ENCODE data around the gene ANKRD39. TPM values are rescaled to one million over a fixed set of nuclear protein-coding genes. Genes with fewer than 3 reads are reported as not detected.

ANKRD39 gene
- total and polyA plus RNA-seq, 10 of the 15 experiments (the other 5 are each of a cell fraction or from before 2014, with no cell fraction given) = 7.4 to 36.2 (median 23.7) TPM

DNA sequence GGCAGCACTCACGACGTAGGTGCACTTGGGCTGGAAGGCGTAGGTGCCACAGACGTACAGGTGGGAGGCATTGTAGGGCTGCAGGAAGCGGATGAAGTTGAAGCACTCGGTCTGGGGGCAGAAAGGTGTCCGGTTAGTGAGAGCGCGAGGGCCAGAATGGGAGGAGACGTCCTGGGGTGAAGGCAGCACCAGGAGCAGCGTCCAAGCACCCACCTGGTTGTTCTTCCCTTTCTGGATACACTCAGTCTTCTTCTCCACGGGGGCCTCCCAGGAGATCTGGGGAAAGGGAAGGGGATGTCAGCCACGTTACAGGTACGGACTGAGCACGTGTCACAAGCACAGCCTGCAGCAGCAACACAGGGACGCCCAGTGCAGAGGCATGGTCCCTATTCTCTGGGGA is 7.8 kb upstream of the ANKRD39 start:
- DNase-seq (ENCODE audit: low read depth, low spot score) = no peak
- H3K4me3 ChIP-seq = no peak overlapping the region
- no peak for TF ChIP-seq BHLHE40 (IDR thresholded peaks at IDR 0.05; ENCODE audit: borderline replicate concordance in 1 of 2, low read depth in 2 of 2, low read length in 1 of 2)
- no peaks in the 10 kb centered on the region for H4K20me1 ChIP-seq (ENCODE audit: control insufficient read depth, insufficient read depth)
- no peak overlapping the region for H2AFZ ChIP-seq (ENCODE audit: control insufficient read depth, low read depth, low read length)
- RAD21 ChIA-PET (ENCODE audit: unreplicated experiment) = no interaction called here
- intact Hi-C loops (cut with micrococcal nuclease; ENCODE audit: unreplicated experiment) = loop anchor here (5.0 kb wide), 1 partner anchor 228 kb away; the partner anchor contains the start of gene KANSL3
- SMC1A ChIA-PET (ENCODE audit: uncharacterized antibody, unreplicated experiment) = no interaction called here
- peaks cover 11 to 28% of the 10 kb centered on the region in 2 experiments; a peak in 3 of 4 replicates for H3K36me3 ChIP-seq (ENCODE audit: control insufficient read depth in 2 of 2, insufficient read depth in 2 of 2, low read length in 1 of 2)
- no peaks in the 10 kb centered on the region; a peak in 1 of 4 replicates for H3K27me3 ChIP-seq (replicated peaks in 1 of 2; ENCODE audit: control insufficient read depth in 2 of 2, insufficient read depth in 2 of 2, low read length in 1 of 2)
- no peak for ATAC-seq
- H3K4me1 ChIP-seq (ENCODE audit: control insufficient read depth, insufficient read depth, low read length) = peaks cover 12% of the 10 kb centered on the region
- POLR2A ChIA-PET = interaction anchor here (3.6 kb wide), 1 partner anchor 8 kb away, joined by 30 read pairs; the partner anchor contains the start of gene ANKRD39
- BruUV-seq (replicated peaks) = no TSS peak
- in situ Hi-C loops (cut with MboI) = no loop called here
- H3K79me2 ChIP-seq (ENCODE audit: control insufficient read depth, insufficient read depth, low read length) = peaks cover 38% of the 10 kb centered on the region
- H3K27ac ChIP-seq (ENCODE audit: control insufficient read depth, insufficient read depth) = no peak overlapping the region
- no peak overlapping the region for H3K4me2 ChIP-seq (ENCODE audit: control insufficient read depth, insufficient read depth)
- FAIRE-seq = no peak
- no peak overlapping the region for H3K9ac ChIP-seq (ENCODE audit: control insufficient read depth, insufficient read depth, low read length)
- 84% methylated on average over 16 of the region's 16 CpGs for WGBS (ENCODE audit: insufficient coverage, insufficient replicate concordance, low lambda C conversion rate, missing lambda C conversion rate)
- CTCF ChIA-PET = no interaction called here
- H3K9me3 ChIP-seq (replicated peaks; ENCODE audit: control insufficient read depth, insufficient read depth, low read length) = no peaks in the 10 kb centered on the region

DNA sequence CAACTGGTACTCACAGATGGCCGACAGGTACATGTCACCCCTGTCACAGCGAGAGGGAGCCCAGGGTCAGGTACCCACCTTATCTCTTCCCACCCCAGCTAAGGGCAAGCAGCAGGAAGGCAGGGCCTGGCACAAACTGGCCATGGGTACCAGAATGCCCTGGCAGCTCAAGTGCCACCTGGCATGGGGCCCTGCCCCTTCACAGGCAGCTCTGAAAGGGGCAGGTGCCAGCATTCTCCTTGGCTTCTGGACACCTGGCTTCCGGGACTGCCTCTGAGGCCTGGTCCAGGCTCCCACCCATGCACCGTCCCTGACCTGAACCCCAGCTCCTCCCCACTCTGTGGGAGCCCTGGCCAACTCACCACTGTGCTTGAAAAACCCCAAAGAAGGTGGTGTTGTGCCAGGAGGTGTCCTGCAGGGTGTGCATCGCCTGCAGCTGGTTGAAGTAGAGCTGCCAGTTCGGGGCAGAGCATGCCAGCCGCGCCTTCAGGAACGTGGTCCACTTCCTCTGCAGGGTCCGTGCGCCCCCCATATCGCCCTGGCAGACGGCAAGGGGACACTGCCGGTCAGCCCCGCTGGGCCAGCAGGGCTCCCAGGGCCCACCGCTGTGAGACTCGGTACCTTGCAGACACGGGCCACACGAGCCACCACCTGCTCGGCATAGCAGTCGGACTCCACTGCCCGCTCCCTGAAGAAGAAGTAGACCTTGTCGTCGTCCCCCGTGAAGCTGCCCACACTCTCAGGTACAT is 6.7 kb upstream of the ANKRD39 start:
- no peak for ATAC-seq
- ChIA-PET CTCF (interaction anchor here (1.4 kb wide), 1 partner anchor 9 kb away, joined by 5 read pairs; no protein-coding TSS in a partner anchor), RAD21 (ENCODE audit: unreplicated experiment) (no interaction called here)

More for the DNA sequence above, 6.7 kb upstream of the ANKRD39 start:
- H3K4me3 ChIP-seq = no peak overlapping the region
- H3K27me3 ChIP-seq (replicated peaks in 1 of 2; ENCODE audit: control insufficient read depth in 2 of 2, insufficient read depth in 2 of 2, low read length in 1 of 2) = no peaks in the 10 kb centered on the region
- ChIA-PET POLR2A (no interaction called here), SMC1A (ENCODE audit: uncharacterized antibody, unreplicated experiment) (no interaction called here)
- 0 out of 2 replicates have a peak, but pooled peaks have one; percentile 8 for TF ChIP-seq POLR2AphosphoS2 (IDR thresholded peaks at IDR 0.05; ENCODE audit: low read depth, low read length)
- TF ChIP-seq, protein P1, sequence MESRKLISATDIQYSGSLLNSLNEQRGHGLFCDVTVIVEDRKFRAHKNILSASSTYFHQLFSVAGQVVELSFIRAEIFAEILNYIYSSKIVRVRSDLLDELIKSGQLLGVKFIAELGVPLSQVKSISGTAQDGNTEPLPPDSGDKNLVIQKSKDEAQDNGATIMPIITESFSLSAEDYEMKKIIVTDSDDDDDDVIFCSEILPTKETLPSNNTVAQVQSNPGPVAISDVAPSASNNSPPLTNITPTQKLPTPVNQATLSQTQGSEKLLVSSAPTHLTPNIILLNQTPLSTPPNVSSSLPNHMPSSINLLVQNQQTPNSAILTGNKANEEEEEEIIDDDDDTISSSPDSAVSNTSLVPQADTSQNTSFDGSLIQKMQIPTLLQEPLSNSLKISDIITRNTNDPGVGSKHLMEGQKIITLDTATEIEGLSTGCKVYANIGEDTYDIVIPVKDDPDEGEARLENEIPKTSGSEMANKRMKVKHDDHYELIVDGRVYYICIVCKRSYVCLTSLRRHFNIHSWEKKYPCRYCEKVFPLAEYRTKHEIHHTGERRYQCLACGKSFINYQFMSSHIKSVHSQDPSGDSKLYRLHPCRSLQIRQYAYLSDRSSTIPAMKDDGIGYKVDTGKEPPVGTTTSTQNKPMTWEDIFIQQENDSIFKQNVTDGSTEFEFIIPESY (IDR thresholded peaks at IDR 0.05) = no peak
- peaks cover 35% of the 10 kb centered on the region for H3K79me2 ChIP-seq (ENCODE audit: control insufficient read depth, insufficient read depth, low read length)
- no peak overlapping the region for H3K9ac ChIP-seq (ENCODE audit: control insufficient read depth, insufficient read depth, low read length)
- no peak overlapping the region for H3K4me2 ChIP-seq (ENCODE audit: control insufficient read depth, insufficient read depth)
- no peak overlapping the region for H2AFZ ChIP-seq (ENCODE audit: control insufficient read depth, low read depth, low read length)
- 95% methylated on average over 25 of the region's 25 CpGs for WGBS (ENCODE audit: insufficient coverage, insufficient replicate concordance, low lambda C conversion rate, missing lambda C conversion rate)
- H4K20me1 ChIP-seq (ENCODE audit: control insufficient read depth, insufficient read depth) = no peaks in the 10 kb centered on the region
- H3K36me3 ChIP-seq (ENCODE audit: control insufficient read depth in 2 of 2, insufficient read depth in 2 of 2, low read length in 1 of 2) = peaks cover 11 to 30% of the 10 kb centered on the region in 2 experiments; a peak in 3 of 4 replicates
- FAIRE-seq (no peak), DNase-seq (ENCODE audit: low read depth, low spot score) (no peak)
- no TSS peak for BruUV-seq (replicated peaks)
- intact Hi-C loops (cut with micrococcal nuclease; ENCODE audit: unreplicated experiment) = loop anchor here (5.0 kb wide), 1 partner anchor 227 kb away; the partner anchor contains the start of gene KANSL3
- no peaks in the 10 kb centered on the region for H3K9me3 ChIP-seq (replicated peaks; ENCODE audit: control insufficient read depth, insufficient read depth, low read length)
- peaks cover 8% of the 10 kb centered on the region for H3K4me1 ChIP-seq (ENCODE audit: control insufficient read depth, insufficient read depth, low read length)
- no peak overlapping the region for H3K27ac ChIP-seq (ENCODE audit: control insufficient read depth, insufficient read depth)
- in situ Hi-C loops (cut with MboI) = no loop called here

All from GM12878 (cell line).